ENCODE results near the gene MLKL. TPM values are rescaled to one million over a fixed set of nuclear protein-coding genes. Genes with fewer than 3 reads are reported as not detected.

The MLKL gene
- total RNA-seq, 1 donor from 2014 or later = 11.5 TPM

DNA sequence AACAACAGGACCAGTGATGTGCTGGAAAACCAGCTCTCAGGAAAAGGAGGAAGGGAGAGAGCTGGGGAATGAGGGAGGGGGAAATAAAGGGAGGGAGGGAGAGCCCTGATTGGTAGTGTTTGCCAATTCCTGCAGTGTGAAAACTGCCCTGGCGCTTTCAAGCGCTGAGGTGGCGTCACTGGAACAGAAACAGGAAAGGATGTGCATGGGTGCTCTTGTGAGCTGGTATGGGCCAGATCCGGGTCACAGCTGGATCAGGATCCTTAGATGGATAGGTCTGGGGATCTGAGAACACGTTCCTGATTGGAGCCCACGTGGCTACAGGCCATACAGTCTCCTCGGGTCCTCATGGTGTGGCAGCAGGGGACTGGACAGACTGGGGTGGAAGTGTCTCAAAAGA, 16.7 kb upstream of the MLKL start:
- no peaks in the 10 kb centered on the region for H3K36me3 ChIP-seq (ENCODE audit: control insufficient read depth, insufficient read depth, low read length)
- TF ChIP-seq, protein P1, sequence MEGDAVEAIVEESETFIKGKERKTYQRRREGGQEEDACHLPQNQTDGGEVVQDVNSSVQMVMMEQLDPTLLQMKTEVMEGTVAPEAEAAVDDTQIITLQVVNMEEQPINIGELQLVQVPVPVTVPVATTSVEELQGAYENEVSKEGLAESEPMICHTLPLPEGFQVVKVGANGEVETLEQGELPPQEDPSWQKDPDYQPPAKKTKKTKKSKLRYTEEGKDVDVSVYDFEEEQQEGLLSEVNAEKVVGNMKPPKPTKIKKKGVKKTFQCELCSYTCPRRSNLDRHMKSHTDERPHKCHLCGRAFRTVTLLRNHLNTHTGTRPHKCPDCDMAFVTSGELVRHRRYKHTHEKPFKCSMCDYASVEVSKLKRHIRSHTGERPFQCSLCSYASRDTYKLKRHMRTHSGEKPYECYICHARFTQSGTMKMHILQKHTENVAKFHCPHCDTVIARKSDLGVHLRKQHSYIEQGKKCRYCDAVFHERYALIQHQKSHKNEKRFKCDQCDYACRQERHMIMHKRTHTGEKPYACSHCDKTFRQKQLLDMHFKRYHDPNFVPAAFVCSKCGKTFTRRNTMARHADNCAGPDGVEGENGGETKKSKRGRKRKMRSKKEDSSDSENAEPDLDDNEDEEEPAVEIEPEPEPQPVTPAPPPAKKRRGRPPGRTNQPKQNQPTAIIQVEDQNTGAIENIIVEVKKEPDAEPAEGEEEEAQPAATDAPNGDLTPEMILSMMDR (IDR thresholded peaks at IDR 0.05; ENCODE audit: insufficient read depth, low read length, poor library complexity, severe bottlenecking) = no peak
- no peak overlapping the region for H3K4me3 ChIP-seq (ENCODE audit: low read depth, low read length)
- no peaks in the 10 kb centered on the region for H3K27me3 ChIP-seq (ENCODE audit: control insufficient read depth, insufficient read depth, low read length)
- DNase-seq (ENCODE audit: low read depth) = no peak

GRCh38 chr16:74716355-74716754, 15.7 kb upstream of the MLKL start:
- Histone ChIP-seq H3K36me3 (ENCODE audit: control insufficient read depth, insufficient read depth, low read length) (no peaks in the 10 kb centered on the region), H3K27me3 (ENCODE audit: control insufficient read depth, insufficient read depth, low read length) (no peaks in the 10 kb centered on the region), H3K4me3 (ENCODE audit: low read depth, low read length) (no peak overlapping the region)
- DNase-seq (ENCODE audit: low read depth) = no peak
- TF ChIP-seq, protein P1 (IDR thresholded peaks at IDR 0.05; ENCODE audit: insufficient read depth, low read length, poor library complexity, severe bottlenecking) = no peak

GRCh38 chr16:74713876-74714275, 13.2 kb upstream of the MLKL start:
- Histone ChIP-seq H3K4me3 (ENCODE audit: low read depth, low read length) (no peak overlapping the region), H3K36me3 (ENCODE audit: control insufficient read depth, insufficient read depth, low read length) (no peaks in the 10 kb centered on the region), H3K27me3 (ENCODE audit: control insufficient read depth, insufficient read depth, low read length) (no peaks in the 10 kb centered on the region)
- TF ChIP-seq, protein P1 (IDR thresholded peaks at IDR 0.05; ENCODE audit: insufficient read depth, low read length, poor library complexity, severe bottlenecking) = no peak
- no peak for DNase-seq (ENCODE audit: low read depth)

DNA sequence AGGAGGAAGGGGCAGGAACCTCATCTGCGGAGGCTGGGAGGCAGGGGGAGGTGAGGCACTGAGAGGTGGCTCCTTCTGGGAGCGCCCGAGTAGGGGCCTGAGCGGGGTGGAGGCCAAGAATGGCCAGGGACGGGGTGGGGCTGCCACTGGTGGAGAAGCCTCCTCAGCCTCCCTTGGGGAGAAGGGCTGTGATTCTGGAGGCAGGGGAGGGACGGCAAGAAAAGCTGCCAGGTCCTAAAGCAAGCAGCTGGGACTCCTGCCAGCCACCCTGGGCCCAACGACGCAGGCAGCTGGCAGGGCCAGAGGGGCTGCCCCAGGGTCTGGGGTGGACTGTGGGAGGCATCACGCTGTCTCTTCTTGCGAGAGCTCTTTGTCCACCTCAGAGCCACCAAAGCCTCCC, 12.7 kb upstream of the MLKL start:
- Histone ChIP-seq H3K27me3 (ENCODE audit: control insufficient read depth, insufficient read depth, low read length) (no peaks in the 10 kb centered on the region), H3K4me3 (ENCODE audit: low read depth, low read length) (no peak overlapping the region), H3K36me3 (ENCODE audit: control insufficient read depth, insufficient read depth, low read length) (no peaks in the 10 kb centered on the region)
- DNase-seq (ENCODE audit: low read depth) = no peak
- TF ChIP-seq, protein P1 (IDR thresholded peaks at IDR 0.05; ENCODE audit: insufficient read depth, low read length, poor library complexity, severe bottlenecking) = no peak

DNA sequence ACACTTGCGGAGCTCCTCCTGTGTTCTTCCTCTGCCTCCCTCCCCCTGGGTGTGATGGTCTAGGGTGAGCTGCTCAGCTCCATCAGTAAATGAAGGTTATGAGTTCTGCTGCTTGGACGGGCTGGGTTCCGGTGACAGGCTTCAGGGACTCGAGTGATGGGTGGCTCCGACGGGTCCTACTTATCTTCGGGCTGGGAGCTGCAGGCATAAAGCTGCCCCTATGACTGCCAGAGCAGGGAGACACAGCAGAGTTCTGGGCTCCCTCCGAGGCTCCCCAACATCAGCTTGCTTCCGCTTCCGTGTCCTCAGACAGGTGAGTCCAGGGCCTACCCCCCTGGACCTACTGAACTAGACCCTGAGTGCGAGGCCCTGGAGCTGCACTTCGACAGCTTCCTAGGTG, 11.3 kb upstream of the MLKL start:
- no peaks in the 10 kb centered on the region for H3K27me3 ChIP-seq (ENCODE audit: control insufficient read depth, insufficient read depth, low read length)
- H3K4me3 ChIP-seq (ENCODE audit: low read depth, low read length) = no peak overlapping the region
- no peak for DNase-seq (ENCODE audit: low read depth)
- H3K36me3 ChIP-seq (ENCODE audit: control insufficient read depth, insufficient read depth, low read length) = no peaks in the 10 kb centered on the region
- TF ChIP-seq, protein P1 (IDR thresholded peaks at IDR 0.05; ENCODE audit: insufficient read depth, low read length, poor library complexity, severe bottlenecking) = no peak

GRCh38 chr16:74710401-74710800, 9.7 kb upstream of the MLKL start:
- TF ChIP-seq, protein P1 (IDR thresholded peaks at IDR 0.05; ENCODE audit: insufficient read depth, low read length, poor library complexity, severe bottlenecking) = no peak
- Histone ChIP-seq H3K27me3 (ENCODE audit: control insufficient read depth, insufficient read depth, low read length) (no peaks in the 10 kb centered on the region), H3K4me3 (ENCODE audit: low read depth, low read length) (no peak overlapping the region), H3K36me3 (ENCODE audit: control insufficient read depth, insufficient read depth, low read length) (no peaks in the 10 kb centered on the region)
- DNase-seq (ENCODE audit: low read depth) = no peak

Measured in kidney epithelial cell (primary cell).